SK-N-SH (cell line): ENCODE measurements around the gene ADGB. TPM values are rescaled to one million over a fixed set of nuclear protein-coding genes. Genes with fewer than 3 reads are reported as not detected.
A peak's percentile ranks its signal among the peaks of the same experiment; 100 is the strongest.

Experiments
- CTCF ChIA-PET: fragments of 300-600, 350-600 bp; formaldehyde crosslinking; extraction: SDS; loops from one replicate; lab custom pipeline; 2021; lab: Yijun Ruan, JAX
- POLR2A ChIA-PET: fragments of 350-600 bp; sonication (Branson Sonifier 250); formaldehyde crosslinking; extraction: SDS; loops from one replicate; lab custom pipeline; 2020; ENCODE audit warnings: antibody characterized with exemption, inconsistent platforms; lab: Yijun Ruan, JAX
- DNase-seq: peaks from one replicate; pipeline ENCODE4 v3.0.0; 2012
- H2AFZ ChIP-seq: fragments of 200-600 bp; sonication (generic); 2 replicates; pipeline ENCODE4 v1.8.1; 2016; ENCODE audit warnings: antibody characterized with exemption, mild to moderate bottlenecking, low read depth
- H3F3A ChIP-seq: fragments of 200-600 bp; sonication (generic); replicated peaks from 2 replicates; pipeline ENCODE3; 2016; ENCODE audit warnings: antibody characterized with exemption, mild to moderate bottlenecking; ENCODE audit not compliant: insufficient read depth
- H3K27ac ChIP-seq, 2 experiments: fragments of 200-500 bp in 1 of 2; fragments of 200-600 bp in 1 of 2; sonication (Bioruptor generic) in 1 of 2; sonication (generic), shearing (Covaris generic) in 1 of 2; 2 replicates each; pipeline versions ENCODE4 v1.5.1 to v1.6.1; 2014 to 2016; ENCODE audit warnings: low read depth in 2 of 2, inconsistent platforms in 1 of 2, low read length in 1 of 2, mild to moderate bottlenecking in 1 of 2, mixed read lengths in 1 of 2
- H3K27me3 ChIP-seq: fragments of 200-600 bp; sonication (generic), shearing (Covaris generic); 2 replicates; pipeline ENCODE4 v1.6.1; 2016; ENCODE audit warnings: mixed run types; ENCODE audit not compliant: insufficient read depth
- H3K36me3 ChIP-seq, 2 experiments: fragments of 200-500 bp in 1 of 2; fragments of 200-600 bp in 1 of 2; sonication (Bioruptor generic) in 1 of 2; sonication (generic) in 1 of 2; replicated peaks in 1 of 2; 2 replicates each; pipeline versions ENCODE3 to v1.5.1; 2014 to 2016; ENCODE audit warnings: low read length in 1 of 2, mild to moderate bottlenecking in 1 of 2; ENCODE audit not compliant: insufficient read depth in 2 of 2, control insufficient read depth in 1 of 2
- H3K4me1 ChIP-seq, 2 experiments: fragments of 200-500 bp in 1 of 2; fragments of 200-600 bp in 1 of 2; sonication (Bioruptor generic) in 1 of 2; sonication (generic), shearing (Covaris generic) in 1 of 2; 2 replicates each; pipeline versions ENCODE4 v1.5.1 to v1.6.1; 2014 to 2016; ENCODE audit warnings: low read depth in 1 of 2, low read length in 1 of 2, mixed run types in 1 of 2; ENCODE audit not compliant: insufficient read depth in 2 of 2, control insufficient read depth in 1 of 2
- H3K4me2 ChIP-seq: fragments of 200-600 bp; sonication (generic), shearing (Covaris generic); 2 replicates; pipeline ENCODE4 v1.6.1; 2017; ENCODE audit warnings: mixed run types
- H3K4me3 ChIP-seq, 2 experiments: fragments of 200-500 bp in 1 of 2; fragments of 200-600 bp in 1 of 2; sonication (Bioruptor generic) in 1 of 2; sonication (generic), shearing (Covaris generic) in 1 of 2; 2 replicates each; pipeline versions ENCODE4 v1.5.1 to v1.8.1; 2014 to 2016; ENCODE audit warnings: low read depth in 2 of 2, inconsistent platforms in 1 of 2, low read length in 1 of 2, mild to moderate bottlenecking in 1 of 2, mixed read lengths in 1 of 2, moderate library complexity in 1 of 2
- H3K79me2 ChIP-seq: fragments of 200-600 bp; sonication (generic); 2 replicates; pipeline ENCODE4 v1.8.1; 2017; ENCODE audit warnings: mild to moderate bottlenecking; ENCODE audit not compliant: insufficient read depth
- H3K9ac ChIP-seq: fragments of 200-600 bp; sonication (generic); 2 replicates; pipeline ENCODE4 v1.6.1; 2017; ENCODE audit warnings: mixed run types
- H3K9me2 ChIP-seq: fragments of 200-600 bp; sonication (generic); 2 replicates; pipeline ENCODE4 v1.6.1; 2017; ENCODE audit warnings: mixed run types
- H3K9me3 ChIP-seq: fragments of 200-600 bp; sonication (generic); 2 replicates; pipeline ENCODE4 v1.6.1; 2017; ENCODE audit warnings: mixed run types, mild to moderate bottlenecking, moderate library complexity
- H4K20me1 ChIP-seq: fragments of 200-600 bp; sonication (generic); 2 replicates; pipeline ENCODE4 v1.6.1; 2017; ENCODE audit warnings: mild to moderate bottlenecking, mixed run types; ENCODE audit not compliant: insufficient read depth
- ELF1 ChIP-seq: IDR thresholded peaks from 2 replicates; pipeline ENCODE4 v1.4.0; 2012
- EZH2phosphoT487 ChIP-seq: fragments of 200-600 bp; sonication (generic); IDR thresholded peaks from 2 replicates; pipeline ENCODE4 v1.6.1; 2017; ENCODE audit warnings: low read depth, mixed run types, mild to moderate bottlenecking, antibody characterized with exemption, moderate library complexity, borderline replicate concordance
- FOSL2 ChIP-seq: IDR thresholded peaks from 2 replicates; pipeline ENCODE4 v1.4.0; 2012; ENCODE audit warnings: low read depth, mild to moderate bottlenecking, moderate library complexity, borderline replicate concordance
- MXI1 ChIP-seq: IDR thresholded peaks from 2 replicates; pipeline ENCODE4 v1.6.1; 2012; ENCODE audit warnings: mild to moderate bottlenecking, low read depth, low read length, improper control_type of control experiment
- NFIC ChIP-seq: IDR thresholded peaks from 2 replicates; pipeline ENCODE4 v1.4.0; 2012; ENCODE audit warnings: borderline replicate concordance
- RFX5 ChIP-seq: IDR thresholded peaks from 2 replicates; pipeline ENCODE4 v1.6.1; 2012; ENCODE audit warnings: mild to moderate bottlenecking, improper control_type of control experiment, low read length
- RXRA ChIP-seq: IDR thresholded peaks from 2 replicates; pipeline ENCODE4 v1.4.0; 2012; ENCODE audit warnings: low read depth, mild to moderate bottlenecking, borderline replicate concordance
- SIN3A ChIP-seq: IDR thresholded peaks from 2 replicates; pipeline ENCODE4 v1.6.1; 2012; ENCODE audit warnings: low read depth, mild to moderate bottlenecking, low read length, moderate library complexity, borderline replicate concordance
- SMC3 ChIP-seq: IDR thresholded peaks from 2 replicates; pipeline ENCODE4 v1.6.1; 2012; ENCODE audit warnings: low read depth, low read length, improper control_type of control experiment
- TCF12 ChIP-seq: IDR thresholded peaks from 2 replicates; pipeline ENCODE4 v1.4.0; 2012
- YY1 ChIP-seq: IDR thresholded peaks from 2 replicates; pipeline ENCODE4 v1.4.0; 2012; ENCODE audit warnings: low read depth, mild to moderate bottlenecking
- WGBS: methylation state at CpG from one replicate; pipeline ENCODE4 v1.1.6; 2017; ENCODE audit warnings: low lambda C conversion rate; 5-methylcytosine and 5-hydroxymethylcytosine counted together
- polyA plus RNA-seq, 3 experiments: library from polyadenylated mRNA; depleted of rRNA; stranded (reverse); fragments of >200 nt; gene quantifications; 2 replicates each; pipeline ENCODE4 v1.2.3, GENCODE V29; 2012
- TF ChIP-seq, protein P1 (sequence below): IDR thresholded peaks from 2 replicates; pipeline ENCODE4; 2012
- TF ChIP-seq, protein P2 (sequence below): fragments of 150-350 bp; IDR thresholded peaks from 2 replicates; pipeline ENCODE4 v1.6.1; 2017; ENCODE audit warnings: antibody characterized with exemption, low read length, low read depth, borderline replicate concordance
- TF ChIP-seq, protein P3 (sequence below): fragments of 150-350 bp; IDR thresholded peaks from 2 replicates; pipeline ENCODE4 v1.6.1; 2016; ENCODE audit warnings: mild to moderate bottlenecking, low read depth, low read length

The ADGB gene
- polyA plus RNA-seq, 1 of the 3 experiments (the other 2 are of a cell fraction) = not detected

DNA sequence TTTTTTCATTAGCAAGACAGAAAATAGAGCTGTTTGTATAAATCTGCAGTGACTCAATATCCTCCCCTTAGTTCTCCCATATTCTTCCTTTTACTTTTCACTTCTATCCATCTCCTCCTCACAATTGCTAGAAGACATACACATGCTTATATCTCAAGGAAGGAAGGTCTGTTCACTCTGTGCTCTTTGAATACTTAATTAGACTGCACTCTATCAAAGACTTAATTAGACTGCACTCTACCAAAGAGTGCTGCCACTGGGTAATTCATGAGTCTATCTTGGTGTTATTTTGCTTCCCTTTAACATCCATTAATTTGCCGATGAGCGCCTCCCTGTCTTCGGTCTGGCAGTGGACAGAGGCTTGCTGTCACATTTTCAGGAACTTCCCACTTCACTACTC is 241.9 kb downstream of the ADGB start:
- Histone ChIP-seq H3K27ac (no peak overlapping the region), H3K4me2 (no peak overlapping the region), H2AFZ (no peak overlapping the region), H3K27me3 (no peaks in the 10 kb centered on the region), H4K20me1 (no peaks in the 10 kb centered on the region), H3K9ac (no peak overlapping the region), H3K36me3 (no peaks in the 10 kb centered on the region), H3K79me2 (no peaks in the 10 kb centered on the region), H3K9me2 (no peaks in the 10 kb centered on the region), H3F3A (no peaks in the 10 kb centered on the region), H3K9me3 (no peaks in the 10 kb centered on the region), H3K4me3 (no peak overlapping the region), H3K4me1 (no peaks in the 10 kb centered on the region)
- DNase-seq = no peak
- TF ChIP-seq, protein P1, sequence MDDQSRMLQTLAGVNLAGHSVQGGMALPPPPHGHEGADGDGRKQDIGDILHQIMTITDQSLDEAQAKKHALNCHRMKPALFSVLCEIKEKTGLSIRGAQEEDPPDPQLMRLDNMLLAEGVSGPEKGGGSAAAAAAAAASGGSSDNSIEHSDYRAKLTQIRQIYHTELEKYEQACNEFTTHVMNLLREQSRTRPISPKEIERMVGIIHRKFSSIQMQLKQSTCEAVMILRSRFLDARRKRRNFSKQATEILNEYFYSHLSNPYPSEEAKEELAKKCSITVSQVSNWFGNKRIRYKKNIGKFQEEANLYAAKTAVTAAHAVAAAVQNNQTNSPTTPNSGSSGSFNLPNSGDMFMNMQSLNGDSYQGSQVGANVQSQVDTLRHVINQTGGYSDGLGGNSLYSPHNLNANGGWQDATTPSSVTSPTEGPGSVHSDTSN = no peak
- TF ChIP-seq, protein P2, sequence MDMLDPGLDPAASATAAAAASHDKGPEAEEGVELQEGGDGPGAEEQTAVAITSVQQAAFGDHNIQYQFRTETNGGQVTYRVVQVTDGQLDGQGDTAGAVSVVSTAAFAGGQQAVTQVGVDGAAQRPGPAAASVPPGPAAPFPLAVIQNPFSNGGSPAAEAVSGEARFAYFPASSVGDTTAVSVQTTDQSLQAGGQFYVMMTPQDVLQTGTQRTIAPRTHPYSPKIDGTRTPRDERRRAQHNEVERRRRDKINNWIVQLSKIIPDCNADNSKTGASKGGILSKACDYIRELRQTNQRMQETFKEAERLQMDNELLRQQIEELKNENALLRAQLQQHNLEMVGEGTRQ = no peak
- TF ChIP-seq TCF12 (no peak), ELF1 (no peak), RXRA (no peak), NFIC (no peak), SIN3A (no peak), SMC3 (no peak), EZH2phosphoT487 (no peak), YY1 (no peak), MXI1 (no peak), FOSL2 (no peak), RFX5 (no peak)
- TF ChIP-seq, protein P3, sequence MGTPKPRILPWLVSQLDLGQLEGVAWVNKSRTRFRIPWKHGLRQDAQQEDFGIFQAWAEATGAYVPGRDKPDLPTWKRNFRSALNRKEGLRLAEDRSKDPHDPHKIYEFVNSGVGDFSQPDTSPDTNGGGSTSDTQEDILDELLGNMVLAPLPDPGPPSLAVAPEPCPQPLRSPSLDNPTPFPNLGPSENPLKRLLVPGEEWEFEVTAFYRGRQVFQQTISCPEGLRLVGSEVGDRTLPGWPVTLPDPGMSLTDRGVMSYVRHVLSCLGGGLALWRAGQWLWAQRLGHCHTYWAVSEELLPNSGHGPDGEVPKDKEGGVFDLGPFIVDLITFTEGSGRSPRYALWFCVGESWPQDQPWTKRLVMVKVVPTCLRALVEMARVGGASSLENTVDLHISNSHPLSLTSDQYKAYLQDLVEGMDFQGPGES = no peak
- POLR2A ChIA-PET = no interaction called here
- WGBS = 91% methylated on average over 3 of the region's 3 CpGs
- CTCF ChIA-PET = no interaction called here

DNA sequence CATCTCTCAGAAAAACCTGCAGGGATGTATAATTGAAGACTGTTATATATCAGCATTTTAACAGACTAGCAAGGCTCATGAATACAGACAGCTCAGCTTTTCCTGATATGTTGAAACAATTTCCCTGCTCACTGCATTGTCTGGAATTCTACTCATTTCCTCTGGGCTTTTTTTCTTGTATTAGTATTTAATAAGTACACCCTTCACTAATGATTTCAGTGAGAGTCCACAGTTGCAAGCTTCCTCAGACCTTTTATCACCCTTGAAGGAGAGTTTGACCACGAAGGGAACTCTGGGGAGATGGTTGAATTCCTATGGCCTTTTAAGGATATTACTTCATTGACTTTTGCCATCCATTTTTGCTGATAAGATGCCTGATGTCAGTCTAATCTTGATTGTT is 248.7 kb downstream of the ADGB start:
- H3K9ac ChIP-seq = no peak overlapping the region
- H3K79me2 ChIP-seq = no peaks in the 10 kb centered on the region
- H3K4me1 ChIP-seq = no peaks in the 10 kb centered on the region; a peak in 2 of 4 replicates
- DNase-seq = no peak
- H4K20me1 ChIP-seq = no peaks in the 10 kb centered on the region
- CTCF ChIA-PET = interaction anchor here (0.6 to 2.0 kb wide), 3 partner anchors 9 to 401 kb away, joined by 3 to 8 read pairs (median 3); no protein-coding TSS in a partner anchor
- POLR2A ChIA-PET = no interaction called here
- no peaks in the 10 kb centered on the region for H3K9me3 ChIP-seq
- no peaks in the 10 kb centered on the region for H3K36me3 ChIP-seq
- 14% methylated on average over 1 of the region's 1 CpG for WGBS
- no peaks in the 10 kb centered on the region for H3K27me3 ChIP-seq
- H3K9me2 ChIP-seq = no peaks in the 10 kb centered on the region
- peak; percentile 25; the same call in 1 of the 2 replicates for TF ChIP-seq TCF12
- TF ChIP-seq, protein P3 = no peak
- H3K27ac ChIP-seq = peak overlapping the region; percentile 9 to 67; a peak in 1 of 4 replicates
- no peak overlapping the region for H3K4me2 ChIP-seq
- no peak overlapping the region for H3K4me3 ChIP-seq
- peaks cover 25% of the 10 kb centered on the region for H3F3A ChIP-seq
- peak overlapping the region; percentile 46; the same call in 1 of the 2 replicates for H2AFZ ChIP-seq
